ENCODE results near the gene HBS1L.

- no peak for TF ChIP-seq CTCF (IDR thresholded peaks at IDR 0.05)
- no peak for TF ChIP-seq POLR2A (IDR thresholded peaks at IDR 0.05)
These were observed 10.0 kb upstream of the HBS1L start for GRCh38 chr6:135064586-135064985.

Measured in body of pancreas (tissue), 4 donors.